MM.1S (cell line): ENCODE results near the gene KRTDAP.

ENCODE experiments used
- DNase-seq: peaks from one replicate; pipeline ENCODE4 v3.0.0-alpha.2; 2015
- H2AFZ ChIP-seq: fragments of 300-600 bp; sonication (generic); 2 replicates; pipeline ENCODE4 v1.6.0; 2016; ENCODE audit warnings: antibody characterized with exemption, low read length
- H3F3A ChIP-seq: fragments of 300-600 bp; sonication (generic); 2 replicates; pipeline ENCODE4 v1.6.1; 2016; ENCODE audit warnings: mild to moderate bottlenecking, antibody characterized with exemption, low read length, moderate library complexity, mixed read lengths; ENCODE audit not compliant: insufficient read depth
- H3K27ac ChIP-seq: fragments of 300-600 bp; sonication (generic); 2 replicates; pipeline ENCODE4 v1.5.1; 2016; ENCODE audit warnings: mild to moderate bottlenecking, low read length
- H3K27me3 ChIP-seq: fragments of 300-600 bp; sonication (generic); replicated peaks from 2 replicates; pipeline ENCODE4 v1.6.0; 2016; ENCODE audit warnings: low read length; ENCODE audit not compliant: insufficient read depth
- H3K36me3 ChIP-seq: fragments of 300-600 bp; sonication (generic); replicated peaks from 2 replicates; pipeline ENCODE4 v1.6.1; 2016; ENCODE audit warnings: mild to moderate bottlenecking, low read length, mixed read lengths; ENCODE audit not compliant: insufficient read depth
- H3K4me1 ChIP-seq: fragments of 300-600 bp; sonication (generic); 2 replicates; pipeline ENCODE4 v1.6.1; 2016; ENCODE audit warnings: low read length, mixed read lengths
- H3K4me2 ChIP-seq: fragments of 300-600 bp; sonication (generic); 2 replicates; pipeline ENCODE4 v1.6.0; 2016; ENCODE audit warnings: low read depth, low read length
- H3K4me3 ChIP-seq: fragments of 300-600 bp; sonication (generic); 2 replicates; pipeline ENCODE4 v1.5.1; 2016; ENCODE audit warnings: low read length, mixed read lengths
- H3K79me2 ChIP-seq: fragments of 300-600 bp; sonication (generic); 2 replicates; pipeline ENCODE4 v1.6.1; 2016; ENCODE audit warnings: mixed run types, low read length, mixed read lengths
- H3K9ac ChIP-seq: fragments of 300-600 bp; sonication (generic); 2 replicates; pipeline ENCODE4 v1.6.1; 2016; ENCODE audit warnings: low read length, mixed read lengths
- H3K9me2 ChIP-seq: fragments of 300-600 bp; sonication (generic); replicated peaks from 2 replicates; pipeline ENCODE4 v1.6.1; 2016; ENCODE audit warnings: mild to moderate bottlenecking, low read length, mixed read lengths; ENCODE audit not compliant: insufficient read depth
- H3K9me3 ChIP-seq: fragments of 300-600 bp; sonication (generic); replicated peaks from 2 replicates; pipeline ENCODE4 v1.6.1; 2016; ENCODE audit warnings: mild to moderate bottlenecking, low read length, mixed read lengths; ENCODE audit not compliant: insufficient read depth
- H4K20me1 ChIP-seq: fragments of 300-600 bp; sonication (generic); 2 replicates; pipeline ENCODE4 v1.6.1; 2016; ENCODE audit warnings: mild to moderate bottlenecking, low read length, moderate library complexity, mixed read lengths; ENCODE audit not compliant: insufficient read depth
- EZH2 ChIP-seq: fragments of 300-600 bp; sonication (generic); optimal IDR thresholded peaks from 2 replicates; pipeline ENCODE3; 2017; ENCODE audit warnings: low read depth, mild to moderate bottlenecking, antibody characterized with exemption, low read length, mixed read lengths
- EZH2phosphoT487 ChIP-seq: fragments of 300-600 bp; sonication (generic); IDR thresholded peaks from 2 replicates; pipeline ENCODE4 v1.6.1; 2018; ENCODE audit warnings: antibody characterized with exemption, low read length
- TF ChIP-seq, protein P1 (sequence below): fragments of 300-600 bp; sonication (generic); IDR thresholded peaks from 2 replicates; pipeline ENCODE4 v1.5.1; 2016; ENCODE audit warnings: antibody characterized with exemption, low read length, mixed read lengths

The KRTDAP gene

GRCh38 chr19:35488677-35489076 is 1.6 kb downstream of the KRTDAP start:
- Histone ChIP-seq H4K20me1 (no peaks in the 10 kb centered on the region), H3K9me2 (no peaks in the 10 kb centered on the region), H3K9me3 (no peaks in the 10 kb centered on the region), H2AFZ (no peak overlapping the region), H3K27me3 (peaks cover 92% of the 10 kb centered on the region), H3K27ac (no peak overlapping the region), H3K79me2 (no peaks in the 10 kb centered on the region), H3K36me3 (no peaks in the 10 kb centered on the region), H3F3A (no peaks in the 10 kb centered on the region), H3K4me2 (no peak overlapping the region), H3K4me3 (no peak overlapping the region), H3K4me1 (no peaks in the 10 kb centered on the region), H3K9ac (no peak overlapping the region)
- no peak for DNase-seq
- TF ChIP-seq EZH2phosphoT487 (no peak), EZH2 (no peak)
- TF ChIP-seq, protein P1, sequence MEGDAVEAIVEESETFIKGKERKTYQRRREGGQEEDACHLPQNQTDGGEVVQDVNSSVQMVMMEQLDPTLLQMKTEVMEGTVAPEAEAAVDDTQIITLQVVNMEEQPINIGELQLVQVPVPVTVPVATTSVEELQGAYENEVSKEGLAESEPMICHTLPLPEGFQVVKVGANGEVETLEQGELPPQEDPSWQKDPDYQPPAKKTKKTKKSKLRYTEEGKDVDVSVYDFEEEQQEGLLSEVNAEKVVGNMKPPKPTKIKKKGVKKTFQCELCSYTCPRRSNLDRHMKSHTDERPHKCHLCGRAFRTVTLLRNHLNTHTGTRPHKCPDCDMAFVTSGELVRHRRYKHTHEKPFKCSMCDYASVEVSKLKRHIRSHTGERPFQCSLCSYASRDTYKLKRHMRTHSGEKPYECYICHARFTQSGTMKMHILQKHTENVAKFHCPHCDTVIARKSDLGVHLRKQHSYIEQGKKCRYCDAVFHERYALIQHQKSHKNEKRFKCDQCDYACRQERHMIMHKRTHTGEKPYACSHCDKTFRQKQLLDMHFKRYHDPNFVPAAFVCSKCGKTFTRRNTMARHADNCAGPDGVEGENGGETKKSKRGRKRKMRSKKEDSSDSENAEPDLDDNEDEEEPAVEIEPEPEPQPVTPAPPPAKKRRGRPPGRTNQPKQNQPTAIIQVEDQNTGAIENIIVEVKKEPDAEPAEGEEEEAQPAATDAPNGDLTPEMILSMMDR, result no peak

DNA sequence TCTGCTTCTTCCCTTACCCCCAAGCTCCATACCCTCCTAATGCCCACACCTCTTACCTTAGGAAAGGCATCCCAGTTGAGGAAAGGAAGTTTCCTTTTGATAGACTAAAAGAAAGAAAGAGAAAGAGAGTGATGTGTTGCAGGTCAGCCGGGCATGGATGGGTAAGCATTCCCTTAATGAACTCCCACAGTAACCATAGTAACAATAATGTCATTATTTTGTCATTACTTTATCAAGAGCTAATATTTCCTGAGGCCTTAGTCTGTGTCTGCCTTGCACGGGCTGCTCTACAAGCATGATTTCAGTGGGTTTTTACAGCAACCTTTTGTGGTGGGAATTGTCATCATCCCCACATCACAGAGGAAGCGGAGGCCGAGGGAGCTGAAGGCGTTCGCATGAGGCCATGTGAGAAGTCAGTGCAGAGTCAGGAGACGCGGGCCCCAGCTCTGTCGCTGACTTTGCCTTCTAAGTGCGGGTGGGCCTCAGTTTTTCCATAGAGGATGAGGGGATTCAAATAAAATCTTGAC is 2.5 kb downstream of the KRTDAP start:
- Histone ChIP-seq H3K27me3 (peaks cover 92% of the 10 kb centered on the region), H3K9ac (no peak overlapping the region), H3F3A (no peaks in the 10 kb centered on the region), H2AFZ (no peak overlapping the region), H3K36me3 (no peaks in the 10 kb centered on the region), H3K9me2 (no peaks in the 10 kb centered on the region), H4K20me1 (no peaks in the 10 kb centered on the region), H3K27ac (no peak overlapping the region), H3K4me2 (no peak overlapping the region), H3K4me1 (no peaks in the 10 kb centered on the region), H3K79me2 (no peaks in the 10 kb centered on the region), H3K9me3 (no peaks in the 10 kb centered on the region), H3K4me3 (no peak overlapping the region)
- TF ChIP-seq EZH2phosphoT487 (no peak), EZH2 (no peak)
- TF ChIP-seq, protein P1, result no peak
- DNase-seq, result no peak

- Histone ChIP-seq H3K79me2 (no peaks in the 10 kb centered on the region), H3K27me3 (peaks cover 78% of the 10 kb centered on the region), H3K4me1 (no peaks in the 10 kb centered on the region), H3K4me2 (no peak overlapping the region), H3F3A (no peaks in the 10 kb centered on the region), H3K9ac (no peak overlapping the region), H4K20me1 (no peaks in the 10 kb centered on the region), H3K9me2 (no peaks in the 10 kb centered on the region), H3K9me3 (no peaks in the 10 kb centered on the region), H2AFZ (no peak overlapping the region), H3K36me3 (no peaks in the 10 kb centered on the region), H3K27ac (no peak overlapping the region), H3K4me3 (no peak overlapping the region)
- no peak for DNase-seq
- TF ChIP-seq EZH2phosphoT487 (no peak), EZH2 (no peak)
- TF ChIP-seq, protein P1, result no peak
Observed at GRCh38 chr19:35486268-35486708, 4.0 kb downstream of the KRTDAP start.
